IPS-NIHi7 (cell line): ENCODE results near the gene EGFL8.

Source experiments
- DNase-seq: peaks from one replicate; pipeline ENCODE4 v3.0.0; 2012; ENCODE audit warnings: mixed read lengths; ENCODE audit errors: extremely low spot score

The EGFL8 gene

DNA sequence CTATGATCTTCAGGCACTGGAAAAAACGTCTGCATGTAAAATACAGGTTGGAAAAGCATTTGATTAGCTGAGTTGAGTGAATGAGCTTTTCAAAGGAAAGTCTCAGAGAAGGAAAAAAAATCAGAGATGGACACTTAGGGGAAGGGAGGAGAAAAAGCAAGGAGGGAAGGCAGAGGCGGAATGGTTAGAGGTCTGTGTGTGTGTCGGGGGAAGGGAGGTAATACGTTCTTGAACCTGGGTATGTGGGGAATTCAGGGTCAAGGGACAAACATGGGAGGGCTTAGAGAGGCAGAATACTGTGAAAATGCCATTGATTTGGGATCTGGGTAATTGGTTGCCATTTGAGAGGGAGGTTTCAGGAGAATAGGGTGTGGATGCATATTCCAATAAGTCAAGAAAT lies 17.7 kb upstream of the EGFL8 start:
- DNase-seq: no peak

DNA sequence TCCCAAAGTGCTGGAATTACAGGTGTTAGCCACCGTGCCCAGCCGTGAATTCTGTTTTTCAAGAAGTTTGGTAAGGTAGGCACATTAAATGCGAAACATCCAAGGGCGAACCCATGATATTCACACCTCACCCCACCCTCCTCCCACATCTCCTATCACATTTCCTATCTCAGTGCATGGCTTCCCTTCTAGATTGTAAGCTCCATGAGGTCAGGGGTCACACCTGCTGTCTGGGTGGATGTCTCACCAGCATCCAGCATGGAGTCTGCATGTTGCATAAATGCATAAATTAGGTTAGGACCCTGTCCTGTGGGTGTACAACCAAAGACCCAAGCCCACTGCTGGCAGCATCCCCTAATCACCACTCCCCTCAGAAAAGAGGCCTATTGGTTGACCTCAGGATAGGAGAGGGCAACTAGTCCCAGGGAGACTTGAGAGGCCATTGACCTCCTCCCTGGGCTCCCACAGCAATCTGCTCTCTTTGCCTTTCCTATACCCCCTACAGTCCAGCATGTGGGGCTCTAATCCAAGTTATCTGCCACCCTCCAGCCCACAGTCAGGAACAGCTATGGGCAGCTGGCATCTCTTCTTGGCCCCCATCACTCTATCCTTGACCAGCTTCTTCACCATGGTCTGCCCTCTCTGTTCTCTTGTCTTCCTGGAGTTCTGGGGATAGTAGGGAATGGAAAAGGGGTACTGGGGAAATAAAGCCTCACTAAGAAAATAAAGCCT lies 16.8 kb upstream of the EGFL8 start:
- DNase-seq: no peak

DNA sequence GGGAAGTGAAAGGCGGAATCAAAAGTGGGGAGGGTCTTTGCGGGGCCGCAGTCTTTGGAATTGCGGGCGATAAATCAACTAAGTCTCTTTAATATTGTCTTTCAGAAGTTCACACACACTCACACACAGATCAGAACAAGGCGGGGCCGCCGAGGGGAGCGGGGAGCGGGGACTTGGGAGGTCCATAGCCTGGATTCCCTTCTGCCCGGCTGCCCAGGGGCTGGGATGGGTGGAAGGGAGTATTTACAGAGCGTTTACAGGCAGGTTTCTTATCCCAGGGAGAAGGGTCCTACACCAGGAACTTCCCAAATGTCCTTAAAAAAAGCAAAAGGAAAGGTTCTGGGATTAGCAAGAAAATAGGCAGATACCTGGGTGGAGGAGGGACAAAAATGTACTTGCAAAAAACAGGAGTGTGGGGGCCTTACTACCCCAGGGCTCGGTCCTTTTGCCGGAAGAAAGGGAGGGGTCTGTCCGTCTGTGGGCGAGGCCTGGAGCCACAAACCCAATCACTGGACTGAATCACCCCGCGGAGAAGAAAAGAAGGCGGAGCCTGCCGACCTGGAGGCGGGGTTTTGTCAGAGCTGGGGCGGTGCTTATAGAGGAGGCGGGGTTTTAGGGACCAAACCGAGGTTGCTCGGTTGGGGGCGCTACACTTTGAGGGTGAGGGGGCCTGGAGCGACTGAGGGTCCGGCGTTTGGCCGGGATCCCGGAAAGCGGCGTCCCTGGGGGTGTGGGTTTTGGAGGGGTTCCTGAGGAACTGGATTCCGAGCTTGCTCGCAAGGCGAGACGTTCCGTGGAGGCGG lies 15.9 kb upstream of the EGFL8 start:
- DNase-seq: peak; percentile 89

- DNase-seq: no peak
Measured at GRCh38 chr6:32149092-32149755, 15.2 kb upstream of the EGFL8 start.

DNA sequence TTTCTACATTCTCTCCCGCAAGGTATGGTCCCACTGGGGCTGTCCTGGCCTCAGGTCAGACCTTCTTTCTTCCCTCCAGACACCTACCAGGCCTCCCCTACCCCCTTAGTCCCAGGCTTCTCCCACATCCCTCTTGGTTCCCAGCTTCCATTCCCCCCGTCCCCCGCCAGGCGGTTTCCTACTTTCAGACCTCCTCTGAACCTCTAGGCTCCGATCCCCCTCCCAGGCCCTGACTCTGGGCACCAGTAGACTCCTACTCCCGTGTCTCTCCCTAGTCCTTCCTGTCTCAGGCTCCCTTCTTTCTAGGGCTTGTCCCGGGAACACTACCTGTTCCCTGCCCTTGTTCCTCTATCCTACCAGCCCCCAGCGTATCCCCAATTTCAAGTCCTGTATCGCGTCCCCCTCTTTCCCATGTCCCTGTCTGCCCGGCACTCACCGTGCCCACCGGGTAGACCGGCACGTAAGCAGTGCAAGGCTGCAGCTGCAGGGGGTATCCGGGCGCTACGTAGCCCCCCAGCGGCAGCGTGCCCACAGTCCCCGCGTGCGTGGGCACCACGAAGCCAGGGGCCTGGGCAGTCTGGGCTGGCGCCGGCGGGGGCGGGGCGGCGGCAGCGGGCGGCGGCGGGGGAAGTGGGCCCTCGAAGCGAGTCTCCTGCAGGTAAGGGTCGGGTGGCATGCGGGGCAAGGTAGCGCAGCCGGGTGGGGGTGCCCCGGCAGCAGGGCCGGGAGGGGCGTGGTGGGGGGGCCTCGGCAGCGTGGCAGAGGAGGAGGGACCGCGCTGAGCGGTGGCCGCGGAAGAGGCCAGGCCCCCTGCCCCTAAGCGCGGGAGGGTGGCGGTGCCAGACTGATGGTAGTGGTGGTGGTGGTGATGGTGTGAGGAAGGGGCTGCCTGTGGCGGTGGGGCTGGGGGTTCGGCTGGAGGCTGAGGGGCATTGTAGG lies 14.2 kb upstream of the EGFL8 start:
- no peak for DNase-seq

DNA sequence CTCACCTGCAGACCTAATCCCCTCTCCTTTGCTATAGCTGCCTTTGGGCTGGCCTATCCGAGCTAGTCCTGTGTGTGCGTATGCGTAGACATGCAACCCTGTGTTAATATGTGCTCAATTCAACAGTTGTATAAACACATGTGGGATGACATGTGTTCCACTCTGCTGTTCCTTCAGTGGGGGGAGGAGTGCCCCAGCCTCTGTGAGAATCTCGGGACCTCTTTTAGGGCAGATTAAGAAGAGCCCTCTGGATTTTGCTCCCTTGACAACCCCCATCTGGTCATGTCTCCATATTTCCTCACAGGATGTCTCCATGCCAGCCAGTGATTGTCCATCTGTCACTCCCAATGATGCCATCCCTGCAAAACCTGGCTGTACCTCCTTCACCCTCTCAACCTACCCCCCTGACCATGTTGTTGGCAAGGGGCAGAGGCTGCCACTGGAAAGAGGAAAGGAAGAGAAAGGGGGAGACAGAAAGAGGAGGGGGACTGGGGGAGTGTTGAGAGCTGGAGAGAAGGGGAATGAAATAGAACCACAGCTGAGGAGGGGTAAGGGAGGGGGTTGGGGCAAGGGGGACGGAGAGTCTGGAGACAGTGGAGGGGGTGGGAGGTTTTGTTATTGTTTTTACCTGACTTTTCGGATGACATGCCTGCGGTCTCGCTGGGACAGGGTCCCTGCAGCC lies 13.1 kb upstream of the EGFL8 start:
- DNase-seq: no peak

DNA sequence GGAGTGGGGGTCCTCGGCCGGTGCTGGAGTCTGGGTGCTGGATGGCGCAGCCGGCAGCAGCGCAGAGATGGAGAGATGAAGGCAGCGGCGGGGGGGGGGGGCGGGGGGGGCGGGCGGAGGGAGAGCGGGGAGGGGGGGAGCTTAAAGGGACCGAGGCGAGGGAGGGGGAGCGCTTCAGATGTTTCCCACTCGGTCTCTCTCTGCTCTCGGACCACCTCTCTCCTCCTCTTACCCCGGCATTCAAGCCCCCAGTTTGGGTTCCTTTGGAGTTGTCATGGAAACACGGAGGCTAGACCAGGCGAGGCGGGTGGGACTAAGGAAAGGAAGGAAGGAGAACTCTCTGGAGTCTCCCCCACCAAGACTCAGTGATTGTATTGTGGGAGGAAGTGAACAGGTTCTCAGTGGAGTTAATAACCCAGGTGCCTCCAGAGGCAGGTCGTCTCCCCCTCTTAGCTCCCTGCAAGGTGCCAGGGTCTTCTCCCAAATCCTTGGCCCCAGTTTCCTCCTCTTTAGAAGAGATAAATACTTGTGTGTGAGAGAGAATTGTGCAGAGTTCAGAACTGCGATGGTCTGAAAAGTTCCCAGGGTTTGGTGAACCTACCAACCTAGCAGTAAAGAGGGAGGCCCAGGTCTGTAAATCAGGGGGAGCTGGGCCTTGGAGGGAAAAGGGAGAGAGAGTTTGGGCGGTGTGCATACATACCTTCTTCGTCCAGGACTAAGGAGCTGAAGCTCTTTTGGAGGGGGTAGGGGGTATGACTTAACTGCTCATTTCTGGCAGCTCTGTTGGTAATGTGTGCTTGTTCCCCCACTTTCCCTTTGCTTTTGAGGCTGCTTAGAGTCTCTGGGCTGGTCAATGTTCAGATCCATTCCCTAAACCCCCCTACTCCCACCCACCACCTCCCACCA lies 12.3 kb upstream of the EGFL8 start, which contains the start of gene PRRT1:
PRRT1 (minus strand) TSS at position 77 of the 906 bp plus-strand sequence. CDS start 112 bp downstream, outside the sequence.
- DNase-seq: no peak

DNA sequence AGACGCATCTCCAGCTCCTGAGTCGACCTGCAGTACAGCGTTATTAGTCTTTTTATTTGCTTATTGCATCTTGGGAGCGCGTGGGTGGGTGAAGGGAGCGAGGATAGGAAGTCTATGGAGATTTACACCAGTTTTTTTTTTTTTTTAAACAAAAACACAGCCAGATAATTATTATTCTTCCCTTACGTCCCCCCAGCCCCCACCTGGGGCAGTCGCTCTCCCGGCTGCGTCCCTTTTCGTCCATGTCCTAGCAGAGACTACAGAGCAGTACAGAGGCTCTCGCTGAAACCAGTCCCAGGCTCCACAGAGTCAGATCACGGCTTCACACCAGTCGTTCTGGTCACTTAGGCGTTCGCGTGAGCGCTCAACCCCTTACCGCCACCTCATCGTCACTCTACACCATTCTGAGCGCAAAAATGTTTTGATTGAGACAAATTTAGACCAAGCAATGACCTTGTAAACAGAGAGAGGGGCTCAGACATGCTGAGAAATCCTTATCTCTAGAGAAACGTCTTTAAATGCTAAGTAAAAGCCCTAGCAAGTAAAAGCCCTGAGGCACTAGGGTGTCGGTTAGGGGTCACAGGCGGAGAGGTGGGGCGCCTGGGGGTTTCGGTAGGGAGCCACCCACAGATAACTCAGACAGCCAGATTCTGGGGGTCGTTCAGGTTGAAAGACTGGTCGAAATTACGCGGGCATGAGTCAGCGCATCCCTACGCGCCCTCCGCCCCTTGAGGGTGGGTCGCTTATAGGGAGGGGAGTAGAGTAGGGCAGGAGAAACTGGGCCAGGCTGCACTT lies 11.4 kb upstream of the EGFL8 start:
- peak; percentile 62 for DNase-seq

DNA sequence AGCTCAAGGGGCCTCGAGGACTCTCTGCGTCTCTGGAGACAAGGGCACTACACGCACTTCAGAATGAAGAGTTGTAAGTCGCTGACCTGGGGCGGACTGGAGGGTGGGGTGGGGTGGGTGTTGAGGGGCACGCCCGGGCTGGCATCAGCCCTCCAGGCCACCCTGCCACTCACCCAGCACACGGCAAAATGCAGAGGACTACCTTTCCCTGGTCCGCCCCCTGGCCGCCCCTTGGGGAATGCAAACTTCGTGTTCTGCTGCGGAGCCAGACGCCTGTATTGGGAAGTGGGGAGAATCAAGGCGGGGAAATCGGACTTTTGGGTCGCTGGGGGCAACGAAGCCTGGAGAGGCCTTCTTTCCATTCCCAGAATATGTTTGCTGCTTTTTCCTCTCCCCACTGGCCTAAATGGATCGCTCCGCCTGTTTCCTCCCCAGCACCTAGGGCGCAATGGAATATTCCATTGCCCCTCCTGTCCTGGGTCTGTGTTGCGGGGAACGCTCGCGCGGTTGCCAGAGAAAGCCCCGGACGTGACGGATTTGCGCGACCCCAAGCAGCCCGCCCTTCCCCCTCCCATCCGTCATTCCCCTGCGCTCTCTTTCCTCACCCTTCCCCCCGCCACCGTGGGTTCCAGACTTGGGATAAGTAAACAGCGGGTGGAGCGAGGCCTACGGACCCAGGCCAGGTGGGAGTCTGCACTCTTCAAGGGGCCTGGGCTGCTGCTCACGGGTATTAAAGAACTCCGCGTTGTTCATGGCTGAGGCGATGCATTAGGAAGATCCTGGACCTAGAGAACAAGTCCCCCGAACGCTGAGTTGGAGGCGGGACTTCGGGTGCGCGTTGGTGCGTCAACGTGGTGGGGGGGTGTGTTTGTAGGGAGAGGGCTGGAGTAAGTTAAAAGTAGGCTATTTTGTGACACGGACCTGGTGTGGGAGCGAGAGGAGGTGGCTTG lies 10.6 kb upstream of the EGFL8 start, which contains the start of gene PPT2:
PPT2 (plus strand) TSS at position 578 of the 950 bp plus-strand sequence. CDS start 454 bp downstream, outside the sequence.
- DNase-seq: peak; percentile 81

DNA sequence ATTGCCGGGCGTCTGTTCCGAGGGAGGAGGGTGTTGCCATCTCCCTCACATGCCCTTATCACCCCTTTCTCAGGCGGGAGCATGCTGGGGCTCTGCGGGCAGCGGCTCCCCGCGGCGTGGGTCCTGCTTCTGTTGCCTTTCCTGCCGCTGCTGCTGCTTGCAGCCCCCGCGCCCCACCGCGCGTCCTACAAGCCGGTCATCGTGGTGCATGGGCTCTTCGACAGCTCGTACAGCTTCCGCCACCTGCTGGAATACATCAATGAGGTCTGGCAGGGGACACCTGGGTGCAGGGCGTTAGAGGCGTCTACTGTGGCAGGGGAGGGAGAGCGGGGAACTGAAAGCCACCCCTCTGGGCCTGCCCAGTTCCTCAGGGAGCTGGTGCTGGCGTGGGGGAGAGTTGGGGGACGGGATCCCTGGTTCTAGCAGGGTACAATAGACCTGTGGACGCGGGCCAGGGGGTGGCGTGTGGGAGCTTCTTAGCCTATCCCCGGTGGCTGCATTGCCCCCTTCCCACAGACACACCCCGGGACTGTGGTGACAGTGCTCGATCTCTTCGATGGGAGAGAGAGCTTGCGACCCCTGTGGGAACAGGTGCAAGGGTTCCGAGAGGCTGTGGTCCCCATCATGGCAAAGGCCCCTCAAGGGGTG lies 9.8 kb upstream of the EGFL8 start:
- peak; percentile 75 for DNase-seq

DNA sequence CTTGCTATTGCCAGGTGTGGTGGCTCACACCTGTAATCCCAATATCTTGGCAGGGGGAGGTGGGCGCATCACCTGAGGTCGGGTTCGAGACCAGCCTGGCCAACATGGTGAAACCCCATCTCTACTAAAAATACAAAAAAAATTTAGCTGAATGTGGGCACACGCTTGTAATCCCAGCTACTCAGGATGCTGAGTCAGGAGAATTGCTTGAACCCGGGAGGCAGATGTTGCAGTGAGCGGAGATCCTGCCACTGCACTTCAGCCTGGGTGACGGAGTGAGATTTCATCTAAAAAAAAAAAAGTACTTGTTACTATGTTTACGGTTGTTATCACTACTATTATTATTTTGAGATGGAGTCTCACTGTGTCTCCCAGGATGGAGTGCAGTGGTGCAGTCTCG lies 7.5 kb upstream of the EGFL8 start:
- DNase-seq: no peak

DNA sequence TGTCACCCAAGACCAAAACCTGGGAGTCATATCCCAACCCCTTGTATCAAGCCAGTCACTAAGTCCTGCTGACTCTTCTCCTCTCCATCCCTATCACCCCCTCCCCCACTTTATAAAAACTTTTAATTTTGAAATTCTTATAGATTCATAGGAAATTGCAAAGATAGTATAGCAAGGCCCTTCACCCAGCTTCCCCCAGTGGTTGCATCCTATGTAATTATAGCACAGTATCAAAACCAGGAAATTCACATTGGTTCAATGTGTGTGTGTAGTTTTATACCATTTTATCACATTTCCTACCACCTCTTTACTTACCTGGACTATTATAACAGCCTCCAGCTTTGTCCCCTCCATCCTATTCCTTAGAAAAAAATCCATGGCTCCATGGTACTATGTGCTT lies 6.3 kb upstream of the EGFL8 start:
- no peak for DNase-seq

GRCh38 chr6:32163559-32164258 lies 686 bp upstream of the EGFL8 start:
- no peak for DNase-seq

- DNase-seq: peak; percentile 73
Measured at GRCh38 chr6:32166411-32167061, 2.1 kb downstream of the EGFL8 start.

- no peak for DNase-seq
Measured at GRCh38 chr6:32167154-32167760, 2.9 kb downstream of the EGFL8 start.
